GM18870 (cell line): ENCODE measurements around the gene GALNT2.

ENCODE experiments used
- ATAC-seq: cut with Tn5 transposase; IDR thresholded peaks from one replicate; pipeline ENCODE4 v1.9.1; 2021; ENCODE audit warnings: moderate library complexity; ENCODE audit not compliant: unreplicated experiment

Gene GALNT2

DNA sequence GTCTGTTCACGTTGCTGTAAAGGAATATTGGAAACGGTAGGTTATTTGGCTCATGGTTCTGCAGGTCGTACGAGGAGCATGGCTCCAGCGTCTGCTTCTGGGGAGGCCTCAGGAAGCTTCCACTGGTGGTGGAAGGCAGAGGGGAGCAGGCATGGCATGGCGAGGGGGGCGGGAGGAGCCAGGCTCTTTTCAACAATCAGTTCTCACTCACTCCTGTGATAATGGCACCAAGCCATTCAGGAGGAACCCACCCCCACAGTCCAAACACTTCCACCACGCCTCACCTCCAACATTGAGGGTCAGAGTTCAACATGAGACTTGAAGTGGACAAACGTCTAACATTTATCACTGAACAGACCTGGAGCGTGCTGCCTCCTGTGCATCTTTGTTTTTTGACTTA lies 217.9 kb downstream of the GALNT2 start:
- ATAC-seq, result no peak

DNA sequence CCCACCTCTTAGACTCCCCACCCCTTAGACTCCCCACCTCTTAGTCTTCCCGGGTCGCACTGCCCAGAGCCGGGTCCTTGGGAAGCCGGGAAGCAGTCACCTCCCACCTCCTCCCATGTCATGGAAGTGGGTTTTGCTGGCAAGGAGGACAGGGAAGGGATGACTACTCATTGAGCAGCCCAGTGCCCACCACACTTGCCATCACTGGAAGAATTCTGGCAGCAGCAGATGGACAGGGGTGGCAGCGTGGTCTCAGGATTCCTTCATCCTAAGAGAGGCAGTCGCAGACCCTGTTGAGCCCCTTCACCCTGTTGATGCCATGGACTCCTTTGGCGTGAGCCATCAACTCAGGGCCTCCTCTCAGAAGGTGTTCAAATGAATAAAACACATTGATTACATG lies 218.3 kb downstream of the GALNT2 start:
- no peak for ATAC-seq

DNA sequence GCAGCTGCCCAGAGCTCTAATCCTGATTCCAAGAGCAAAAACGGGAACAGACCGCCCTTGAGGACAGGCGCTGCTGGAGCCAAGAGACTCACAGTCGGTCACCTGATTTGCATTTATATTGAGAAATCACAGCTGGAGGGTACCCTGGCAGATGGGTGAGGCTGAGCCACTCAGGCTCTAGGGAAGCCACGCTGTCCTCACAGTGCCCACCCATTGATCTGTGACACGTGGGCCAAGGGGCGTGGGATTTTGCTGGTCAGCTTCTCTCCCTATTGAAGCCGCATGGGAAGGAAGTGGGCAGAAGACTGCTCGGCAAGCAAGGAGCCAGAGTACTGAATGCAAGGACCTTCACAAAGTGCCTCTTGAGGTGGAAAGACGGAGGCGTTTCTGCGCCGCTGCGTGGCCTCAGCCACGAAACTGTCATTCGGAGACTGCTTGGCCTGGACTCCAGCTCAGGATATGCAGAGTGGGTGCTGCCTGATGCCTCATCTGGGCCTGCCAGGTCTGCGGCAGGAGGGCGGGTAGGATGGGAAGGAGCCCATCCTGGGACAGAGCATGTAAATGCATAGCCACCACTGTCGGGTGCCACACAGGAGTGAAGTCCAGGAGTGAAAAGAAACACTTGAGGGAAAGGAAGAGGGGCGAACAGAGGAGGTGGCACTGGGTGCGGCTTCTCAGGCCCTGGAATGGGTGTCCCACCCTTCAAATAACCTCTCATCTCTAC lies 219.3 kb downstream of the GALNT2 start:
- ATAC-seq, result no peak

DNA sequence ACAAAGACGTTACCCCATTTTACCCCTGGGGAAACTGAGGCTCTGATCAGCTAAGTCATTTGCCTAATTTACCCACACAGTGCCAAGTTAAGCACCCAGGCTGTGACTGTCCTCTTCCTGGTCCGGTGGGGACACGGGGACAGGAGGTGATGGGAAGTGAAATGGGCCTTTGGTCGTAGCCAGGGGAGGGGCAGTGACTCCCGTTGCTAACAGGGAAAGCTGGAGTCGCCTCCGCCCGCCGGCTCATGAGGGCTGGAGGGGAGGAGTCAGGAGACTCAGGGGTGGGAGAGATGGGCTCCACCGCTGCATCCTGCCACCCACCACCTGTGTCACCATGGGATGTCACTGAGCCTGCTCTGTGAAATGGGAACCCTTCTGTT lies 219.8 kb downstream of the GALNT2 start:
- ATAC-seq, result no peak

DNA sequence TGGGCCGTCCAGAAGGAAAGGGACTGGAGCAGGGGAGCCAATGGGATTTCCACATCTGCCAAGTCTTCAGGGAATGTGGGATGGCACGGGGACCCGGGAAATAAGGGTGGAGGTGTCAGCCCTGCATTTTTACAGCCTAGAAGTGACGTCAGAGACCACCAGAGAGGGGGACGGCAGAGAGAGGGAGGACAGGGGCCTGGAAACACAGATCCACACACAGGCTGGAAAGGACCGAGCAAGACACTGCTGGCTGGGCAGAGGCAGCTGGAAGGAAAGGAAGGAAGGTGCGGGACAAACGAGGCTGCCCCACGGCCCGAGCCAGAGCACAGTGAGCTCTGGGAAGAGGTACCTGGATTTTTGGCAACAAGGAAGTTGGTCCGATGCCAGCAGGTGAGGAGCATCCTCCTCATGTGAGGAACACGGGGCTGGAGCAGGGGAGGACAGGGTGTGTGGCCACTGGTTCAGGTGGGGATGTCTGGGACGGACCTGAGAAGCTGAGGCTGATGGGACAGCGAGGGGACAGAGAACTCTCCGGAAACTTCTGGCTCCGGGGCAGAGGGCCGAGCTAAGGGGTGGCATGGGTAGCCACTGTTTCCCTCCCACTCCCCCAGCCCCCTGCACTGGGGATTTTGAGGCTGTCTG lies 220.8 kb downstream of the GALNT2 start:
- no peak for ATAC-seq

DNA sequence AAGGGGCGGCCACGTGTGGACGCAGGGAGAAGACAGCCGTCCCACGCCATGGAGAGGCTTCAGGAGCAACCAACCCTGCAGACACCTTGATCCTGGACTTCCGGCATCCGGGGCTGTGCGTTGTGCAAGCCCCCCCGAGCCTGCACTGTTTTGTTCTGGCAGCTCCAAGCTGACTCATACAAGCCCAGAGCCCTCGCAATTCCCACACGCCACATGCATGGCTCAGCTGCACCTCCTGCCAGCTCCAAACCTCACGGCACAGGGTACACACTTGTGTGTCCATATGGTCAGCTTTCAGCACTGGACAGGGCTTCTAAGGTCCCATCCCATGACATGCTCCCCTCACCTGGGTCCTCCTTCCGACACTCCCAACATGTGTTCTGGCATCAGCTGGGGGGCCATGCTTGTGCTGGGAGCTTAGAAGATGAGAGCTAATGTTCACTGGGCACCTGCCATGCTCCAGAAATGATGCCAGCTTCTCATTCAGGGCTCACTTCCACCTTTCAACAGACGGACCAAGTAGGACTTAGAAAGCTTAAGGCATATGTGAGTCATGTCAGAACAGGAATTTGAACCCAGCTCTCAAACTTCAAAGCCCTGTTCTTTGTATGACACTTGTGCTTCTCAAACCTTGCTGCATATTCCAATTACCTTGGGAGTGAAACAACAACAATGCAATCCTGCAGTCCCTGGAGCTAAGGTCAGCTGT lies 221.8 kb downstream of the GALNT2 start:
- no peak for ATAC-seq

DNA sequence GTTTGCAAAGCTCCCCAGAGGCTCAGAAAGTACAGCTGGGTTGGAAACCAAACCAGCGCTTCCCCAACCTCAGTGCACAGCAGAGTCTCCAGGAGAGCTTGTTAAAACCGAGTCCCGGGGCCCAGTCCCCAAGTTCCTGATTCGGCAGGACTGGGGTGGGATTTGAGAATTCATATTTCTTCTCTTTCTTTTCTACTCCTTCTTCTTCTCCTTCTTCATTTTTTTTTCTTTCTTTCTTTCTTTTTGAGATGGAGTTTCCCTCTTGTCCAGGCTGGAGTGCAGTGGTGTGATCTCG lies 222.3 kb downstream of the GALNT2 start:
- no peak for ATAC-seq

DNA sequence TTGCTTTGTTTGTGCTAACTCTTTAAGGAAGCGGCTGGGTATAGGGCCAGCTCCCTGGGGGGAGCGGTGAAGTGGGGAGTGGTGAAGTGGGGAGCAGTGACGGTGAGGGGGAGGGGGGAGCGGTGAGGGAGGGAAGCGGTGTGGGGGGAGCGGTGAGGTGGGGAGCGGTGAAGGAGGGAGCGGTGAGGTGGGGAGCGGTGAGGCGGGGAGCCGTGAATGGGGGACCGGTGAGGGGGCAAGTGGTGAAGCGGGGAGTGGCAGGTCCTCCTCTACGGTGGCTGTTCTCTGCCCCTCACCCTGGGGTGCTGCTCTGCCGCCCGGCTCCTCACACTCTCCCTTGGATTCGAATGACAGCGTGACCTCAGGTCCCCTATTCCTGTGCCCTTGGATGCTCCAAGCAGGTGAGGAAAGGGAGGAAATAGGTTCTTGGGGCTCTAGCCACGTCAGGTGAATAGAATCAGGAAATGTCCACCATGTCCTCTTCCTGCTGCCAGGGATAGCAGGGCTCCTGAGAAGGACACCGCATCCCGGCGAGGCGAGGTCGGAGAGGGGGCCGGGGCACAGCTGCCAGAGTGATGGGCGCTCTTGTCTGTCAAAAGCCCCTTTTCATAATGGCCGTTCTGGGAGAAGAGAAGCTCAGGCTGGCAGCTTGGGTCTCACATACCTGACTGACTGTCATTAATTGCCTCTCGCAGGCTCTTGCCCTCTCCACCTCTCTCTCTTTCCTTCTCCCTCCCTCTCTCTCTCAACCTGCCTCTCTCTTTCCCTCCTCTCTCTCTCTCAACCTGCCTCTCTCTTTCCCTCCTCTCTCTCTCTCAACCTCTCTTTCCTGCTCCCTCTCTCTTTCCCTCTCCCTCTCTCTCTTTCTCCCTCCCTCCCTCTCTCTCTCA lies 224.9 kb downstream of the GALNT2 start:
- no peak for ATAC-seq

DNA sequence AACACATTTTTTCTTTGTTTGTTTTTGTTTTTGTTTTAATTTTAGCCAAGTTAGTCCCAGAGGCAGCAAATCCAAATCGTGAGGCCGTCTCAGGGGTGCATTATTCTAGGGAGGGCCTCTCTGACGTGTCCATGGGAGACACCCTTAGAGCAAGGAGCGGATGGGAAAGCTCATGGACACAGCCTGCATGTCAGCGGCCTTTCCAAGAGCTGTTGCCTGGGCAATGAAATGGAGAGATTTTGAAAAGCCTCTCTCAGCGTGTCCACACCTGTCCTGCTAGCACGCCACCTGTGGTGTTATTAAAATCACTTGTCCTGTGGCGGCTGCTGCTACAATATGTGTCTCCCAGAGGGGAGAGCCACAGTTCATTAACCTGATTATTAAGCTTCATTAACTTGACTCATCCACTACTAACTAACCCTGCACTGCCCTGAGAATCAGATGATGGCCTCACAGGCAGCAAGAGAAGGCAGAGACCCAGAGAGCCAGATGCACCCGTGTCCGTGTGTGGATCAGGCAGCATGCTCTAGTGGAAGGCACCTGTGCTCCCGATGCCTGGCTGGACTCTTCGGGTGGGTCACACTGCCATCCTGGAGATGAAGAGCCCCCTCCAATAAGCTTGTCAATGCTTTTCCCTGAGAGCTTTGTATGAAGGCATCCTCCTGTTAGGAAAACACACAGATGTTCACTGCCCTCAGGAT lies 225.8 kb downstream of the GALNT2 start:
- ATAC-seq, result no peak

DNA sequence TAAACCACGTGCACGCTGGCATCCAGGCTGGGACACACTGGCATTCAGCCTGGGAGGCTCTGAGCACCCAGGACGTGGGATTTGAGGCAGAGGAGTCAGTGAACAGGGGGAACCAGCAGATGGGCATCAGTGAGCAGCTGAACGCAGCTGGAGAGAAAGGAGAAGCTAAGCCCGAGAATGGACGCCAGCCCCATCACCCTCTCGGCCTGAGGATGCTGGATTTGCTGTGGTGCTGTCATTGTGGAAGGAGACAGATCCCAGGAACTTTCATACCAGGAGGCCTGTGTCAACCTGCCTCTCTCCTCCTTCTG lies 226.3 kb downstream of the GALNT2 start:
- ATAC-seq, result no peak

DNA sequence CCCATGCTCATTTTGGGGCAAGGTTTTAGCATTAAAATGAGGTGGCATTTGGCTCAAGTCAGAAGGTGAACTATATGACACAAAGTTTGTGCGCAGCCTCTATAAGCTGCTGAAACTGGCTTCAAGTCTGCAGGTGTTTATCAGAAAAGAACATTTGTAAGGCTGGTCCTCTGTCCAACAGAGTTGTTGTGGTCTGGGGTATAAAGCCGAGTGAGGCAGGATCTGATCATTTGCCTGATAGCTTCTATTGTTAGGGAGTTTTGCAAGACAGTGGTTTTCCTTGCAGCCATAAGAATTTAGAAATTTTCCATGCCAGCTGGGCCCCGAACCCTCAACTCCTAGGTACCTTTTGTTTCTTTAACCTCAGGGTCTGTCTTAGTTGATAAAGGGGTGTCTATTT lies 228.3 kb downstream of the GALNT2 start:
- ATAC-seq, result no peak

DNA sequence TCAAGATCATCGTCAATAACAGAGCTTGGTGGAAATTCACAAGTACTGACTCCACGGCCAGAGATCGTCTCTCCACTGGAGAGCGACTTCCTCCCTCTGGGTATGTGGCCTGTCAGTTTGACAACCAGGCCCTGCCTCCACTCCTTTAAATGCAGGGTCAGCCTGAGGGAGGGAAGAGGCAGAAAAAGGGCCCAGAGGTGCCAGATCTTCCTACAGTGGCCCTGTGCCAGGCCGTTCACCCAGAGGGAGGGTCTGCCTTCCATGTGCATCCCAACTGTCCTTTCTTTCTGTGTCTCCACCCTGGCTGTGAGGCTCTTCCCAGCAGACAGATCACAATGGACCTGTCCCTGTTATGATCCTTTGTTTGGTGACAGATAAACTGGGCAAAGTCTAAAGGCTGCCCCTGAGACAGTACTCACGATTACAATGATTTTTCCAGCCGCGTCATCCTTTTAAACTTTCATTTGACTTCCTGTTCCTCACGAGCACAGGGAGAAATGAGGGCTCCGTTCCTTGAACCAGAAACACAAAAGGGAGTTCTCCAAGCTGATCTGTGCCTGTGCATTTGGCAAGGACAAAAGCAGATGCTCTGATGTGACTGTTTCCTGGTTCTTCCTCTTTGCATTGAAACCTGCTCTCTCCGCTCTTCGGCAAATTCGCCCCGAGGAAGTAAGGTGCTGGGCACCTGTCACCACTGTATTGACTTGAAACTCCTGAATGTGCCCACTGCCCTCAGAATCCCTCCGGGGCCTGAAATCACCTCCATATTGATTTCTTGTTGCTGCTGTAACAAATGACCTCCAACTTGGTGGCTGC lies 232.4 kb downstream of the GALNT2 start:
- no peak for ATAC-seq

DNA sequence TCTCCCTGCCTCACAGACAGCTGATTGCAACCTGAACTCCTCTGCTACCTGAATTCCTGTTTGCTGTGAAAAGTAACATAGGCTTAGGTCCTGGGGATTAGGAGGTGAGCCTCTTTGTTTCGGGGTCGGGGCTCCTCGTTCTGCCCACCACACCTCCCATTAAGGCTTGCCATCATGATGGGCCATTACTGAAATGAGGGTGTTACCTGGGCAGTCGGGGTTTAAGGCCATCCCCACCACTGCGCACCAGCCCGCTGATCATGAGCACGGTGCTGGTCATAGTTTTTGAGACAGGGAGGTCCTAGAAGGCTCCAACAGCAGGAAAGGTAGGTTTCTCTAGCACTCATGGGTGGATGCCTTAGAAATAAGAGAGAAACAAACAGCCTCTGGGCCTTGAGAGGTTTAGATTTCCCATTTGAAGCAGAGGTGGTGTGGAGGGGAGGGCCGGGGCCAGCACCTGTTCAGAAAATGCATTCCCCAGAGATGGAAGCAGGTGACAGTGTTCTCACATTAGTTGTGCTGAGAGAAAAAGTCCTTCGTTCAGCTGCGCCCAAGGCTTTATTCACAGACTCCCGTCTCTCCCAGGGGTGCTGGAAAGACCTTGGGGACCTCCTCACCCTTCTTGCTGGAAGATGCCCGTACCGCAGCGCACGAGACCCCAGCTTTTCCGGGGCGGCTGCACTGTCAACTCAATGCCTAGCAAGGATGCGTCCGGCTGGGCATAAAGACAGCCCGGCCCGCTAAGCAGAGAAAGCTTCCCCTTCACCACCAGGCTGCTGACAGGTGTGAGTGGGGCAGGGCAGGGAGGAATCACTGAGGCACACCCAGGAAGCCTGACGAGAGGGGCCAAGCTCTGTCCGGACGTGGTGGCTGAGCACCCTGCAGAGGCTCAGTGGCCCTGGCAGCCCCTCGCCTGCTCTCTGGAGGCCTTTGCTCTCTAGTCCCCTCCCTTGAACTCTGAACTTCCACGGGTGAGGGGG lies 233.6 kb downstream of the GALNT2 start:
- no peak for ATAC-seq

DNA sequence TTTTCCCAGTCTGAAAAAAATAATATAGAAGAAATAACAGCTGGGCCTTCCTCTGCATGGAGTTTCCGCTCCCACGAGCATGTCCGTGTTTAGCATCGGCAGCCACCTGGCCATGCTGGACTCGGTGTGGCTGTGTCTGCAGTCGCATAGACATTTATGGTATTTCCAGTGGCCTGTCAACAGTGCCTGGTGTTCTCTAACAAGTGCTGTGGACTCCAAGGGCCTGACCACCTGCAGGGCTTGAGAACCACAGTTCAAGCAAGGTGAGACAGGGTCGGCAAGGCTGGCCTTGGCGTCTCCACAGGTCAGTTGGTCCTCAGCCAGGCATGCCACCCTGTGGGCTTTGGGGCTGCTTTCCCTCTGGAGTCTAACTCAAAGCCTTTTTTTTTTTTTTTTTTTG lies 234.3 kb downstream of the GALNT2 start:
- no peak for ATAC-seq

DNA sequence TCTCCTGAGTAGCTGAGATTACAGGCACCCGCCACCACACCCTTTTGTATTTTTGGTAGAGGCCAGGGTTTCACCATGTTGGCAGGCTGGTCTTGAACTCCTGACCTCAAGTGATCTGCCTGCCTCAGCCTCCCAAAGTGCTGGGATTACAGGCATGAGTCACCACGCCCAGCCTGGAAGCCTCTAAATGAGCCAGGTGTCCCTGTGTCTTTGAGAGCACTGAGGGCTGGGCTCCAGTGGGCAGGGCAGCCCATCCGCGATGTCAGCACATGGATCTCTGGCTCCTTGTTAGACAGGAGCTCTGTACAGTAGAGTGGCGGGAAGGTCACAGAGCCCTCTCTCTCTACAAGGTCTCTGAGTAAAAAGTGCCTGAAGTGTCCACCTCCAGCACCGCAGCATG lies 234.8 kb downstream of the GALNT2 start:
- no peak for ATAC-seq

DNA sequence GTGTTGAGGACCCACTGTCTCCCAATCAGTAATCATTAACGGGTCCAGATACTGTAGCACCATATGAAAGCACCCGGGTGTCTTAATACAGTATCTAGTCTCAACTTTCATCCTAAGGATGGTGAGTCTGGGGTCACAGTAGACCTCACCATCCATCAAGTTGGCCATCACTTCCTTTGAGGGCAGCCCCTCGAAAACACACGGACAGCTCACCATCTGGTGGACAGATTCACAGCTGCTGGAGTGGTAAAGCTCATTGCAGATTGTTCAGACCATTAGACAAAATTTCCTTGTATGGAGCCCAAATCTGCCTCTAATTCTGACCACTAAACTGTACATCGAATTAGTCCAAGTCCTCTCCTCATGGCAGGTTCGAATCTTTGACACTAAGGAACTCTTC lies 236.0 kb downstream of the GALNT2 start:
- no peak for ATAC-seq

DNA sequence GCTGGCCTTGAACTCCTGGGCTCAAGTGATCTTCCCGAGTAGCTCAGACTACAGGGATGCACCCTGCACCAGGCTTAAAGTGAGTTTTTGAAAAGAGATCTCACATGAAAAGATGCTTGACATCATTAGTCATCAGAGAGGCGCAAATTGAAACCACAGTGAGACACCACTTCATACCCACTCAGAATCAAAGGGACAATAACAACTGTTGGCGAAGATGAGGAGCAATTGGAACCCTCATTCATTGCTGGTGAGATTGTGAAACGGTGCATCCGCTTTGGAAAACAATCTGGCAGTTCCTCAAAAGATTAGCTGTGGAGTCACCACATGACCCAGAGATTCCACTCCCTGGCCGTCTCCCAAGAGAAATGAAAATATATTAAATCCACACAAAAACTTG lies 236.8 kb downstream of the GALNT2 start:
- ATAC-seq, result no peak

DNA sequence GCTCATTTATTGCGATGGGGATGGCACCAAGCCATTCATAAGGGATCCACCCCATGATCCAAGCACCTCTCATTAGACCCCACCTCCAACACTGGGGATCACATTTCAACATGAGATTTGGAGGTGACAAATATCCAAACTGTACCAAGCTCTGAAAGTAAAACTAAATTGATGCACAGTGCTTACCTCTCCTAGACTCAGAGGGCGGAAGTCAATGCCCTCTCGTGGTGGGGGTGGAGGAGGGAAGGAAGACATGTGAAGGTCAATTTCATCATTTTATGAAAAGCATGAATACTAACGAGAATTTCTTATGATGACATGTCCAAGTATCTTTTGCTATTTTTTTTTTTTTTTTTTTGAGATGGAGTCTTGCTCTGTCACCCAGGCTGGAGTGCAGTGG lies 239.1 kb downstream of the GALNT2 start:
- peak; percentile 63 for ATAC-seq

DNA sequence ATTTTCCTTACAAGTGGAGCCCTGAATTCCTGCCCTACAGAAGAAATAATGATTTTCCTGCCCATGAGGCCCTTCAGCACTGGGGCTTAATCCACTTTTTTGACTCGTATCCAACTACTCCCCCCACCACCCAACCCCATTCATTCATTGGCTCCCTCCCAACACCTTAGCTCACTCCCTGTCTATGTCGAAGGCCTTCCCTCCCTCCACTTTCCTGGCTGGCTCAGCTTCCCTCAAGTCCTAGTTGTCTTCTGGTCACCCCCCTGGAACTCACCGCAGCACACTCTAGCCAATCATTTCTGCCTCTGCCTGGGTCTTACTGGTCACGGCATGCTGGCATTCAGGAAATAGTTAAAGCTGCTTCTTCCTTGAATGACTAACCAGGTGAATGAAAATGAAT lies 240.2 kb downstream of the GALNT2 start:
- no peak for ATAC-seq
